ENCODE results near the gene PFDN1.

DNA sequence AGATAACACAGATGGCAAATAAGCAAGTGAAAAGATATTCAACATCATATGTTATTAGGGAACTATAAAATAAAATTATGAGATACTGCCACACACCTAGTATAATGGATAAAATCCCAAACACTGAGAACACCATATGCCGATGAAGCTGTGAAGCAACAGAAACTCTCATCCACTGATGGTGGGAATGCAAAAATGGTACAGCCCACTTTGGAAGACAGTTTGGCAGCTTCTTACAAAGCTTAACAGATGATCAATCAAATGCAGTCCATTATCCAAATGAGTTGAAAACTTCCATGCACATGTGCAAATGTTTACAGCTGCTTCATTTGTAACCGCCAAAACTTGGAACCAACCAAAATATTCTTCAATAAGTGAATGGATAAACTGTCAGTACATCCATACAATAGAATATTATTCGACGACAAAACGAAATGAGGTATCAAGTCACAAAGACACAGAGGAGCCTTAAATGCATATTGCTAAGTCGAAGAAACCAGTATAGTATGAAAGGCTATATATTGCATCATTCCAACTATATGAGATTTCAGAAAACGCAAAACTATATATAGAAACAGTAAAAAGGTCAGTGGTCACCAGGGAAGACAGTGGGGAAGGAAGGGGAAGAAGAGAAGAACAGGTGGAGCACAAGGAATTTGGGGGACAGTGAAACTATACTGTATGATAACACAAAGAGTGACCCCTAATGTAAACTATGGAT, 14.9 kb downstream of the PFDN1 start:
- TF ChIP-seq EZH2 (IDR thresholded peaks at IDR 0.05; ENCODE audit: low read depth, unreplicated experiment) (no peak), EZH2phosphoT487 (IDR thresholded peaks at IDR 0.05; ENCODE audit: unreplicated experiment) (no peak), POLR2AphosphoS5 (IDR thresholded peaks at IDR 0.05; ENCODE audit: low read depth) (no peak)
- TF ChIP-seq, protein P1, sequence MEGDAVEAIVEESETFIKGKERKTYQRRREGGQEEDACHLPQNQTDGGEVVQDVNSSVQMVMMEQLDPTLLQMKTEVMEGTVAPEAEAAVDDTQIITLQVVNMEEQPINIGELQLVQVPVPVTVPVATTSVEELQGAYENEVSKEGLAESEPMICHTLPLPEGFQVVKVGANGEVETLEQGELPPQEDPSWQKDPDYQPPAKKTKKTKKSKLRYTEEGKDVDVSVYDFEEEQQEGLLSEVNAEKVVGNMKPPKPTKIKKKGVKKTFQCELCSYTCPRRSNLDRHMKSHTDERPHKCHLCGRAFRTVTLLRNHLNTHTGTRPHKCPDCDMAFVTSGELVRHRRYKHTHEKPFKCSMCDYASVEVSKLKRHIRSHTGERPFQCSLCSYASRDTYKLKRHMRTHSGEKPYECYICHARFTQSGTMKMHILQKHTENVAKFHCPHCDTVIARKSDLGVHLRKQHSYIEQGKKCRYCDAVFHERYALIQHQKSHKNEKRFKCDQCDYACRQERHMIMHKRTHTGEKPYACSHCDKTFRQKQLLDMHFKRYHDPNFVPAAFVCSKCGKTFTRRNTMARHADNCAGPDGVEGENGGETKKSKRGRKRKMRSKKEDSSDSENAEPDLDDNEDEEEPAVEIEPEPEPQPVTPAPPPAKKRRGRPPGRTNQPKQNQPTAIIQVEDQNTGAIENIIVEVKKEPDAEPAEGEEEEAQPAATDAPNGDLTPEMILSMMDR (conservative IDR thresholded peaks at IDR 0.05; ENCODE audit: low read depth in 2 of 2) = no peak
- TF ChIP-seq, protein P2, sequence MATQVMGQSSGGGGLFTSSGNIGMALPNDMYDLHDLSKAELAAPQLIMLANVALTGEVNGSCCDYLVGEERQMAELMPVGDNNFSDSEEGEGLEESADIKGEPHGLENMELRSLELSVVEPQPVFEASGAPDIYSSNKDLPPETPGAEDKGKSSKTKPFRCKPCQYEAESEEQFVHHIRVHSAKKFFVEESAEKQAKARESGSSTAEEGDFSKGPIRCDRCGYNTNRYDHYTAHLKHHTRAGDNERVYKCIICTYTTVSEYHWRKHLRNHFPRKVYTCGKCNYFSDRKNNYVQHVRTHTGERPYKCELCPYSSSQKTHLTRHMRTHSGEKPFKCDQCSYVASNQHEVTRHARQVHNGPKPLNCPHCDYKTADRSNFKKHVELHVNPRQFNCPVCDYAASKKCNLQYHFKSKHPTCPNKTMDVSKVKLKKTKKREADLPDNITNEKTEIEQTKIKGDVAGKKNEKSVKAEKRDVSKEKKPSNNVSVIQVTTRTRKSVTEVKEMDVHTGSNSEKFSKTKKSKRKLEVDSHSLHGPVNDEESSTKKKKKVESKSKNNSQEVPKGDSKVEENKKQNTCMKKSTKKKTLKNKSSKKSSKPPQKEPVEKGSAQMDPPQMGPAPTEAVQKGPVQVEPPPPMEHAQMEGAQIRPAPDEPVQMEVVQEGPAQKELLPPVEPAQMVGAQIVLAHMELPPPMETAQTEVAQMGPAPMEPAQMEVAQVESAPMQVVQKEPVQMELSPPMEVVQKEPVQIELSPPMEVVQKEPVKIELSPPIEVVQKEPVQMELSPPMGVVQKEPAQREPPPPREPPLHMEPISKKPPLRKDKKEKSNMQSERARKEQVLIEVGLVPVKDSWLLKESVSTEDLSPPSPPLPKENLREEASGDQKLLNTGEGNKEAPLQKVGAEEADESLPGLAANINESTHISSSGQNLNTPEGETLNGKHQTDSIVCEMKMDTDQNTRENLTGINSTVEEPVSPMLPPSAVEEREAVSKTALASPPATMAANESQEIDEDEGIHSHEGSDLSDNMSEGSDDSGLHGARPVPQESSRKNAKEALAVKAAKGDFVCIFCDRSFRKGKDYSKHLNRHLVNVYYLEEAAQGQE (IDR thresholded peaks at IDR 0.05; ENCODE audit: unreplicated experiment) = no peak
- TF ChIP-seq, protein P3, sequence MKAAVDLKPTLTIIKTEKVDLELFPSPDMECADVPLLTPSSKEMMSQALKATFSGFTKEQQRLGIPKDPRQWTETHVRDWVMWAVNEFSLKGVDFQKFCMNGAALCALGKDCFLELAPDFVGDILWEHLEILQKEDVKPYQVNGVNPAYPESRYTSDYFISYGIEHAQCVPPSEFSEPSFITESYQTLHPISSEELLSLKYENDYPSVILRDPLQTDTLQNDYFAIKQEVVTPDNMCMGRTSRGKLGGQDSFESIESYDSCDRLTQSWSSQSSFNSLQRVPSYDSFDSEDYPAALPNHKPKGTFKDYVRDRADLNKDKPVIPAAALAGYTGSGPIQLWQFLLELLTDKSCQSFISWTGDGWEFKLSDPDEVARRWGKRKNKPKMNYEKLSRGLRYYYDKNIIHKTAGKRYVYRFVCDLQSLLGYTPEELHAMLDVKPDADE (IDR thresholded peaks at IDR 0.05) = no peak

Measured in GM23338 (cell line).